ENCODE data around the gene IL1RAPL2.
"Not testable (repeated sequence)": the region's sequence is repeated elsewhere in the genome, so short reads cannot be mapped to it uniquely, and the experiment has no call there.

Gene IL1RAPL2

GRCh38 chrX:104864296-104864695 lies 298.3 kb downstream of the IL1RAPL2 start:
- DNase-seq = no peak

- DNase-seq = no peak
These were observed 311.5 kb downstream of the IL1RAPL2 start for GRCh38 chrX:104877504-104877903.

- DNase-seq = no peak
These were observed 336.1 kb downstream of the IL1RAPL2 start for GRCh38 chrX:104902070-104902469.

GRCh38 chrX:104909694-104910093 lies 343.7 kb downstream of the IL1RAPL2 start:
- not testable (repeated sequence) for DNase-seq

GRCh38 chrX:104913348-104913747 lies 347.3 kb downstream of the IL1RAPL2 start:
- DNase-seq = no peak

GRCh38 chrX:104914686-104915085 lies 348.7 kb downstream of the IL1RAPL2 start:
- DNase-seq = not testable (repeated sequence)

- DNase-seq = no peak
These were observed 352.1 kb downstream of the IL1RAPL2 start for GRCh38 chrX:104918122-104918521.

- DNase-seq = no peak
These were observed 355.7 kb downstream of the IL1RAPL2 start for GRCh38 chrX:104921584-104922205.

- DNase-seq = peak; percentile 53
These were observed 356.2 kb downstream of the IL1RAPL2 start for GRCh38 chrX:104922206-104922621.

GRCh38 chrX:104929324-104929723 lies 363.3 kb downstream of the IL1RAPL2 start:
- no peak for DNase-seq

- no peak for DNase-seq
These were observed 369.6 kb downstream of the IL1RAPL2 start for GRCh38 chrX:104935581-104935980.

GRCh38 chrX:104953251-104953650 lies 387.3 kb downstream of the IL1RAPL2 start:
- no peak for DNase-seq

GRCh38 chrX:104961926-104962325 lies 395.9 kb downstream of the IL1RAPL2 start:
- no peak for DNase-seq

GRCh38 chrX:104968241-104968640 lies 402.2 kb downstream of the IL1RAPL2 start:
- no peak for DNase-seq

GRCh38 chrX:104972737-104973136 lies 406.7 kb downstream of the IL1RAPL2 start:
- DNase-seq = no peak

- DNase-seq = no peak
These were observed 421.1 kb downstream of the IL1RAPL2 start for GRCh38 chrX:104987063-104987462.

GRCh38 chrX:104988038-104988437 lies 422.0 kb downstream of the IL1RAPL2 start:
- DNase-seq = no peak

- DNase-seq = no peak
These were observed 429.5 kb downstream of the IL1RAPL2 start for GRCh38 chrX:104995546-104995945.

- no peak for DNase-seq
These were observed 440.1 kb downstream of the IL1RAPL2 start for GRCh38 chrX:105006103-105006502.

- DNase-seq = no peak
These were observed 441.0 kb downstream of the IL1RAPL2 start for GRCh38 chrX:105006996-105007395.

GRCh38 chrX:105013719-105014118 lies 447.7 kb downstream of the IL1RAPL2 start:
- DNase-seq = no peak

GRCh38 chrX:105017641-105018040 lies 451.6 kb downstream of the IL1RAPL2 start:
- no peak for DNase-seq

- no peak for DNase-seq
These were observed 452.9 kb downstream of the IL1RAPL2 start for GRCh38 chrX:105018865-105019264.

GRCh38 chrX:105028962-105029361 lies 463.0 kb downstream of the IL1RAPL2 start:
- DNase-seq = not testable (repeated sequence)

GRCh38 chrX:105038672-105039328 lies 472.8 kb downstream of the IL1RAPL2 start:
- DNase-seq = no peak

Data from NCI-H748 treated with DMSO at 0.1 percent for 48 hours (cell line).